NCI-H69 (cell line): Measurements from ENCODE around the gene GABRG2.
"Not testable (repeated sequence)": the region's sequence is repeated elsewhere in the genome, so short reads cannot be mapped to it uniquely, and the experiment has no call there.

Source experiments
- DNase-seq: peaks from one replicate; lab custom pipeline; 2025; lab: John Stamatoyannopoulos, UW

GABRG2 gene

DNA sequence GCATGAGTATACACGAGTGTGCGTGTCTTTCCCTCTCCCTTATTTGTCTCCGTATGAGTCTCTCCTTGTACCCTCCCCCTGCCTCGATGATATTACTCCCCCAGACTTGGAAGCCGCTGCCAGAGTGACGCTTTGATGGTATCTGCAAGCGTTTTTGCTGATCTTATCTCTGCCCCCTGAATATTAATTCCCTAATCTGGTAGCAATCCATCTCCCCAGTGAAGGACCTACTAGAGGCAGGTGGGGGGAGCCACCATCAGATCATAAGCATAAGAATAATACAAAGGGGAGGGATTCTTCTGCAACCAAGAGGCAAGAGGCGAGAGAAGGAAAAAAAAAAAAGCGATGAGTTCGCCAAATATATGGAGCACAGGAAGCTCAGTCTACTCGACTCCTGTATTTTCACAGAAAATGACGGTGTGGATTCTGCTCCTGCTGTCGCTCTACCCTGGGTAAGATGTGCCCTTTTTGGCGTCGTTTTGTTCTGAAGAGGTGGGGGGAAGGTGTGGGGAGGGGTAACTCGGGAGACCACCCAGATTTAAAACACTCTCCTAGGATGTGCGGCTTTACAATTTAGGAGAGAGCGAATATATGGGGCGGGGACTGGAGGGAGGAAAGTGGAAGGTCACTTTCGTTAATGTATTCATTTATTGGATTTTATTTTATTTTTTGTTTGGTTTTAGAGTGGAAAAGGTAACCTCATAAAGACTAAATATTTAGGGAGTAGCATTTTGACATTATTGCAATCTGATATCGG is at the start of gene GABRG2:
TSS of gene GABRG2 (plus strand) at position 119 of the 757 bp plus-strand sequence. CDS start at position 346, 227 bp downstream.
- no peak for DNase-seq

DNA sequence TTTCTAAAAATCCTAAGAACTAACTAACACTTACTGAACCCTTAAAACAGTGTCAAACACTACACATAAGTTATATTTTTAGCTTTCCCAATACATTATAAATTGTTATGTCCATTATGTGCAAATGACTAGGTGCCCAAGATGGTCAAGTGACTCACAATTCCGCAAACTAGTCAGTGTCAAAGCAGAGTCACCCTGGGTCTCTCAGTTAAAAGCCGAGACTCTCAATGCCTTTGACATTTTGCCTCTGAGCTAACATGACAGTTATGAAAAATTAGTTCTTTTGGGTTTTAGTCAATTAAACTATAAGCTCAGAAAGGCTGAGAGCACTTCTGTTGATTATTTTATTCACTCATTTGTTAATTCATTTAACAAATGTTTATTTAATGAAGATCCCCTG is 42.3 kb upstream of the GABRG2 start:
- no peak for DNase-seq

DNA sequence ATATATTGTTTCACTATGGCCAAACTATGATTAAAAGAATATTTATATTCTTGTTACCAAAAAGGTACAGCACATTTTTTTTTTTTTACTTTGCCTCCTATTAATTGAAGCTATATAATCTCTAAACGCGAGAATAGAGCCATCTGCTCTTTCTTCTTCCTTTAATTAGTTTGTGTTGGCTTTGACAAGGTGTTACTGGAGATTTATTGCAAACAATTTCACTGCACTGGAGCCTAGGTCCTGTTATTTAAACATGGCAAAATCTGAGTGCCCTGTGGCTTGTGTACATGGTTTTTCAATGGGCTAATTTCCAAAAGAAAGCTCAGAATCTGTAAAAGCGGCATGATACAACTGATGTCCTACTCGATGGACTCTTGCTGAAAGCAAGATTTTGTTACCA is 40.8 kb upstream of the GABRG2 start:
- no peak for DNase-seq

DNA sequence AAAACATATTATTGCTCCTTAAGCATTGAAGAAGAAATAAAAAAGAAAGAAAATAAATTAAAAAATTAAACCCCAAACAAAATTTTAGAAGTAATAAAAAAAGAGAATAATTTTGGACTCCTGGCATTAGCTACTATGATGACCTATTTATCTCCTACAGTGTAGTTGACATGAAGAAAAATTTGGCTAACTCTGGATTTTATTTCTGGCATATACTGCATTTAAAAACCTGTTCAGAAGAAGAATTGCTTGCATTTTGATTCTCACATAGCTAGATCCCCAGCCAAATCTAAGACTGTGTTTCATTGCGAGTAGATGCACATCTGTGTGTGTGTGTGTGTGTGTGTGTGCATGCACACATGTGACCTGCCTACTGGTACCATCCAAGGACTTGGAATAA is 30.1 kb upstream of the GABRG2 start:
- no peak for DNase-seq

GRCh38 chr5:162047279-162047678 is 20.3 kb upstream of the GABRG2 start:
- no peak for DNase-seq

- no peak for DNase-seq
Observed at GRCh38 chr5:162052676-162053075, 14.9 kb upstream of the GABRG2 start.

GRCh38 chr5:162055095-162055494 is 12.5 kb upstream of the GABRG2 start:
- not testable (repeated sequence) for DNase-seq

DNA sequence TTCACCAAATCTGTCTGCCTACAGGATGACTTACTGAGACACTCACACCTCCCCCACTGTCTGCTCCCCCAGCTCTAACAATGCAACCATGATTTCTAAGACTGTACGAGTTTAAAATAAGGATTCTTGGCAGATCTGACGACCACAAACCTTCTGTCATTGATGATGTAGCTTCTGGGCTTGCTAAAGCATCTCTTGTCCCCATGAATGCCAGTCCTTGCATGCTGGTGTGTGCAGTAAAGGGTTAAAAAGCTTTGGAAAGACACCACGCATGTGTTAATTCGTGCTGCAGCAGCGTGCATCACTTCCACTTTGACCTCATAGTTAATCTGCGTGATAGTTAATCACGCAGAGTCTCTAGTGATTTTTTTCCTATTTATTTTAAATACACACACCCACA is 411 bp upstream of the GABRG2 start:
- no peak for DNase-seq

- DNase-seq: no peak
Observed at GRCh38 chr5:162068412-162068811, 839 bp downstream of the GABRG2 start.

DNA sequence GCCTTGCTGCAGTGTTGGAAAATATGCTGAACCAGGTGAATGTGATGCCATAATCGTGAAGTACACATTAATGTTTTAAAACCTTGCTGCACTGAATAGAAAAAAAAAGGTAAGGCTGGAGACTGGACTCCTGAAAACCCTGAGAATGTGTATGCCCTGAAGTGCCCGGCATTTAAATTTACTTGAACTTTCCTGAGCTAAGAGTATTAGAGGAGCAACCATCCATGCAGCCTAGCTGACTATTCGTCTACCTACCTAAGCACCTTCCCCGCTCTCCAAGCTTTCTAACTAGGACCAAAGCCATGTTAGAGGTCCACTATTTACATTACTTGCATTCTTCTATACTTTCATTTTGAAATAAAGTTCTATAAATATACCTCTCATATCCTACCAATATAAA is 1.4 kb downstream of the GABRG2 start:
- no peak for DNase-seq

DNA sequence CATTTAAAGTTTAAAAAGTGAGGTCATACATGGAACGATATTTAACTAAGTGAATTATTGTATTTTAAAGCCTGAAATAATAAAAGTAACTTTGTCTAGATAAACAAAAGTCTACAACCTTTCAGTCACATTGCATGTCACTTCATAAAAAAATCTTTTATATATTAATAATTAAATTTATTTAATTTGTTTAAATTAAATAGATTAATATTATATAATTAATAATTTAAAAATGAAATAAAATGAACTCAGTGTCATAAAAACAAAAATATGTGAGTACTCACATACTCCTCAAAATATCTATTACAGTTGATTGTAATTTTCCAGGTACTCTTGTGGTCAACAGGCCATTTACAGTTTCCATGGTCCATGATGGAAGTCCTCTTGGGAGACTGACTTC is 11.2 kb downstream of the GABRG2 start:
- no peak for DNase-seq

DNA sequence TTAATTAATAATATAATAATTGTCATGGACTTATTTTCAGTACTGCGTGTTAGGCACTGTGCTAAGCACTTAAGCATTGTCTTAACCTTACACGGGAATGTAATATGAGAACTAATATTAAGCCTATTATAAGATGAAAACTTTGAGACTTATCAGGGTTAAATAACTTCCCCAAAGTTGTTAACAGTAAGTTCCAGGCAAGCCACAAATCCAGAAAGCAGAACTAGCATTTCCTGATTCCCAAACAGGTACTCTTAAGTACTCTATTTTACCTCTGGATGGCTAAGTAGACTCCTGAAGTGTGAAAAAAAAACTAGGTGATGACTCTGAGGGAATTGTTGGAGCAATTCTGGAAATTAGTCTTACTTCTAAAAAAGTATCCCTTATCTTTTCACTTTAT is 23.8 kb downstream of the GABRG2 start:
- DNase-seq: no peak

- DNase-seq: no peak
Observed at GRCh38 chr5:162096448-162096847, 28.9 kb downstream of the GABRG2 start.

- no peak for DNase-seq
Observed at GRCh38 chr5:162107591-162107990, 40.0 kb downstream of the GABRG2 start.

DNA sequence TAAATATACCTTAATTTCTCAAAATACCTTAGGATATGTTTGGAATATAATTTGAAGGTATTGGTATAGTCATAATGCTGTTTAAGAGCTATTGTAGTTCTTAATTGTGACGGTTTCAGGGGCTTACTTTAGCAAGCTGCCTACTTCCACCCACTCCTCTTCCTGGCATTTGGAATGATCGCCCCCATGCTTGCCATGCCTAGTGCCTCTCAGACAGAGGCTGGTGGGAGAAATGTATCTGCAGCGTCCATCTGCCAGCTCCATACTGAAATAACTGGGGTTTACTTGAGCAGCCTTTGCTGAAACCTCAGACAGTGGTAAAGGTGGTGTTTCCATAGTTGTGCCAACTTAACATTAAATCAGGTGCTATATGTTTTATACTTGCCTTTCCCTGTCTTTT is 52.2 kb downstream of the GABRG2 start:
- no peak for DNase-seq

- DNase-seq: no peak
Observed at GRCh38 chr5:162128117-162128516, 60.5 kb downstream of the GABRG2 start.

DNA sequence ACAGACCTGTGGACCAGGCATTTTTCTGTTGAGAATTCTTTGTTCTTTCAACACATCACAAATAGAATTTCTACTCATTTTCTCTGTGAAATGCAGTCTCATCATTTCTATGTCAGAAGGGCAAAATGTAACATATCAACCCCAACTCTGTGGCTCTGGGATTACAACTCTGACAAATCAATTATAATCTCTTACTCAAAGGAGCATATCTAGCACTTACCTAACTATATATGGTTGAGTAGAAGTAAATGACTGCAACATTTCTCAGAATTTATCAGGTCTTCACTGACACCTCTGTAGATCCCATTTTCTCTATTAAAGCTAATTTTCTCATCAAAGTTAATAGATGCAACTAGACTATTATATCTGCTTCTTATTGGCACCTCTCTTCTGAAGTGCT is 64.8 kb downstream of the GABRG2 start:
- no peak for DNase-seq

DNA sequence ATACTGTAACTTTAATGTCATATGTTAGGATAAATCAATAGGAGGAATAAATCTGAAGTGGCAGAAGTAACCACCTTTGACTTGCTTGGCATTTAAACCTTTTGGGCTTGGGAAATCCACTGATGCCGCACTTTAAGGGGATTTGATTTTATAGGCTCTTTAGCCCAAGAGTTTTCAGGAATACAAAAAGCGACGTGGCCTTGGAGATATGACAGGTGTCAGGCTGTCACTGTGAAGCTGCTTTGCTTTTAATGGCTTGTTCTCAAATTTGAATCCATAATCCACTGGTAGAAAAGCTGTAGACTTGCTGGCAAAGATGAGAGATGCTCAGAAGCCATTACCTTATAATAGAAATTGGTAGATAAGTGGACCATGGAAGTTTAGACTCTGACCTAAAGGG is 71.6 kb downstream of the GABRG2 start:
- no peak for DNase-seq

DNA sequence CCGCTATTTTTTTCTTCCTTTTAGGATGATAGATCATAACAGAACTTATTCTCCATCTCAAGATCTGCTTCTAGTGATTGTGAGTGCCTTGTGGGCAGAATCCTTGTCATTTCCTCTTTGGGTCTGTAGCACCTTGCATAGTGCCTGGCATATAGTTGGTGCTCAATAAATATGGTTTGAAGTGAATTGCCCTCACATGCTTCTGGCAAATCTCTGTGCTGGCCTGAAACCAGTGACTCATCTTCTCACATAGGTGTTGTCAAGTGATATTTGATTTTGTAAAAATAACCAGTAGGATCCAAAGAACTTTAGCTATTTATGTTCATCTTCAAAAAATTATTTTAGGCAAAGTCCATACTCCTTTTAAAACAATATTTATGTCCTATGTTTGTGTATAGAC is 86.7 kb downstream of the GABRG2 start:
- DNase-seq: no peak

DNA sequence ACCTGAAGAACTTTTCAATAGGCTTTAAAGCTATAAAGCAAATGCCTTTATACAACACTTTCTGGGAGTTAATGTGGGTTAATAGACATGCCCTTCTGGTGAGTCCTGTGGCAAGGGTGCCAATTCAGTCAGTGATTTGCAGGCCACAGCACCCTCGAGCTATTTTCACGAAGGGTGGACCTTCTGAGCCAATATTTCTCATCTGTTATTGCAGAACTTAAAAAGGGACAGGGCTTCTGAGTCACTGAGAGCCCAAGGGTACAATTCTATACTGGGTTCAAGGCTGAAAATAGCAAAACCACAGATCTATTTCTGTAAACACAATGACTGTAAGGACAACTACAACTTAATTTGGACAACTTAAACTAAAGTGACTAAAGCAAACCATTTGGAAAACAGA is 92.8 kb downstream of the GABRG2 start:
- no peak for DNase-seq

GRCh38 chr5:162163663-162164062 is 96.1 kb downstream of the GABRG2 start:
- DNase-seq: no peak

GRCh38 chr5:162174358-162174974 is 106.9 kb downstream of the GABRG2 start:
- no peak for DNase-seq

GRCh38 chr5:162187371-162187770 is 119.8 kb downstream of the GABRG2 start:
- DNase-seq: no peak

DNA sequence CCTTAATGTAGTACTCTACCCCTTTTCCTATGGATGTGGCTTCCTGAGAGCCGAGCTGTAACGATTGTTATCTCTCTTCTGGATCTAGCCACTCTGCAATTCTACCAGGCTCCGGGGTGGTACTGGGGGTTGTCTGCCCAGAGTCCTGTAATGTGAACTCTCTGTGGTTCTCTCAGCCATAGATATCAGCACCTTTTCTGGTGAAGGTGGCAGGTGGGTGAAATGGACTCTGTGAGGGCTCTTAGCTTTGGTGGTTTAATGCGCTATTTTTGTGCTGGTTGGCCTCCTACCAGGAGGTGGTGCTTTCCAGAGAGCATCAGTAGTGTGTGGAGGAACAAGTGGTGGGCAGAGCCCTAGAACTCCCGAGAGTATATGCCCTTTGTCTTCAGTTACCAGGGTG is 122.1 kb downstream of the GABRG2 start:
- no peak for DNase-seq
